ENCODE data around the gene ARHGAP26. TPM values are rescaled to one million over a fixed set of nuclear protein-coding genes. Genes with fewer than 3 reads are reported as not detected.

Gene ARHGAP26
- total and polyA plus RNA-seq, 4 experiments from 2014 or later: 2.0 to 22.7 (median 17.3) TPM

- intact Hi-C loops (cut with micrococcal nuclease): no loop called here
- Histone ChIP-seq H3K27ac (ENCODE audit: low read depth, low read length) (no peak overlapping the region), H3K4me3 (ENCODE audit: low read length in 2 of 2) (no peak overlapping the region), H3K36me3 (ENCODE audit: insufficient read depth, low read length) (no peaks in the 10 kb centered on the region), H3K4me1 (ENCODE audit: insufficient read depth, low read length) (peaks cover 13% of the 10 kb centered on the region), H3K27me3 (ENCODE audit: insufficient read depth, low read length) (no peaks in the 10 kb centered on the region), H3K9me3 (ENCODE audit: control insufficient read depth in 1 of 2, low read length in 2 of 2) (no peaks in the 10 kb centered on the region)
- Mint-ChIP-seq H3K9me3 (peaks cover 0 to 6% (median 0%) of the 10 kb centered on the region in 8 donors), H3K27me3 (no peaks in the 10 kb centered on the region), H3K4me3 (no peak overlapping the region), H3K36me3 (peaks cover 3 to 29% of the 10 kb centered on the region in 2 donors), H3K27ac (peak overlapping the region in 1 of 7 donors; percentile 29), H3K4me1 (peaks cover 5 to 34% (median 22%) of the 10 kb centered on the region in 4 donors)
- ChIA-PET POLR2A (ENCODE audit: partially characterized antibody) (interaction anchor here (1.5 kb wide), 1 partner anchor 11 kb away, joined by 3 read pairs; no protein-coding TSS in a partner anchor), CTCF (ENCODE audit: partially characterized antibody) (no interaction called here)
- DNase-seq: peak in 1 of 5 donors; percentile 11
Observed at GRCh38 chr5:143209881-143210395, 439.8 kb downstream of the ARHGAP26 start.

GRCh38 chr5:143210576-143210975 is 440.4 kb downstream of the ARHGAP26 start:
- intact Hi-C loops (cut with micrococcal nuclease): no loop called here

GRCh38 chr5:143212261-143212660 is 442.1 kb downstream of the ARHGAP26 start:
- Histone ChIP-seq H3K4me3 (ENCODE audit: low read length in 2 of 2) (no peak overlapping the region), H3K36me3 (ENCODE audit: insufficient read depth, low read length) (no peaks in the 10 kb centered on the region), H3K4me1 (ENCODE audit: insufficient read depth, low read length) (peaks cover 8% of the 10 kb centered on the region), H3K27me3 (ENCODE audit: insufficient read depth, low read length) (no peaks in the 10 kb centered on the region), H3K9me3 (ENCODE audit: control insufficient read depth in 1 of 2, low read length in 2 of 2) (no peaks in the 10 kb centered on the region), H3K27ac (ENCODE audit: low read depth, low read length) (no peak overlapping the region)
- H3K27me3 Mint-ChIP-seq: no peaks in the 10 kb centered on the region
- H3K36me3 Mint-ChIP-seq: peaks cover 8 to 34% of the 10 kb centered on the region in 2 donors
- peak overlapping the region in 1 of 7 donors; percentile 57 for H3K27ac Mint-ChIP-seq
- CTCF ChIA-PET (ENCODE audit: partially characterized antibody): no interaction called here
- H3K4me3 Mint-ChIP-seq: no peak overlapping the region
- DNase-seq: no peak
- intact Hi-C loops (cut with micrococcal nuclease): no loop called here
- H3K9me3 Mint-ChIP-seq: peaks cover 0 to 4% (median 0%) of the 10 kb centered on the region in 8 donors
- peaks cover 6 to 14% (median 12%) of the 10 kb centered on the region in 4 donors for H3K4me1 Mint-ChIP-seq
- POLR2A ChIA-PET (ENCODE audit: partially characterized antibody): no interaction called here

More at GRCh38 chr5:143210576-143210975, 440.4 kb downstream of the ARHGAP26 start:
- Histone ChIP-seq H3K27me3 (ENCODE audit: insufficient read depth, low read length) (no peaks in the 10 kb centered on the region), H3K4me1 (ENCODE audit: insufficient read depth, low read length) (peaks cover 13% of the 10 kb centered on the region), H3K9me3 (ENCODE audit: control insufficient read depth in 1 of 2, low read length in 2 of 2) (no peaks in the 10 kb centered on the region), H3K4me3 (ENCODE audit: low read length in 2 of 2) (no peak overlapping the region), H3K27ac (ENCODE audit: low read depth, low read length) (no peak overlapping the region), H3K36me3 (ENCODE audit: insufficient read depth, low read length) (no peaks in the 10 kb centered on the region)
- Mint-ChIP-seq H3K27me3 (no peaks in the 10 kb centered on the region), H3K36me3 (peaks cover 5 to 30% of the 10 kb centered on the region in 2 donors), H3K9me3 (peaks cover 0 to 6% (median 0%) of the 10 kb centered on the region in 8 donors), H3K27ac (no peak overlapping the region), H3K4me3 (no peak overlapping the region), H3K4me1 (peaks cover 5 to 30% (median 22%) of the 10 kb centered on the region in 4 donors)
- DNase-seq: no peak
- POLR2A ChIA-PET (ENCODE audit: partially characterized antibody): interaction anchor here (1.5 kb wide), 1 partner anchor 10 kb away, joined by 3 read pairs; no protein-coding TSS in a partner anchor
- CTCF ChIA-PET (ENCODE audit: partially characterized antibody): no interaction called here

- CTCF ChIA-PET (ENCODE audit: partially characterized antibody): no interaction called here
- no peaks in the 10 kb centered on the region for H3K27me3 Mint-ChIP-seq
- H3K27ac ChIP-seq (ENCODE audit: low read depth, low read length): no peak overlapping the region
Observed at GRCh38 chr5:143213231-143213850, 443.2 kb downstream of the ARHGAP26 start.

GRCh38 chr5:143213851-143214363 is 443.7 kb downstream of the ARHGAP26 start:
- Mint-ChIP-seq H3K36me3 (peaks cover 8 to 29% of the 10 kb centered on the region in 2 donors), H3K4me3 (peak overlapping the region in 2 of 8 donors; percentile 25 to 39), H3K4me1 (peaks cover 8 to 22% (median 19%) of the 10 kb centered on the region in 4 donors), H3K9me3 (peaks cover 0 to 5% (median 0%) of the 10 kb centered on the region in 8 donors), H3K27ac (peak overlapping the region in 5 of 7 donors; percentile 11 to 85 (median 63)), H3K27me3 (no peaks in the 10 kb centered on the region)
- ChIA-PET POLR2A (ENCODE audit: partially characterized antibody) (interaction anchor here (0.6 to 2.0 kb wide), 2 partner anchors 14 to 15 kb away, joined by 3 to 7 read pairs; no protein-coding TSS in a partner anchor), CTCF (ENCODE audit: partially characterized antibody) (no interaction called here)
- no peaks in the 10 kb centered on the region for H3K27me3 ChIP-seq (ENCODE audit: insufficient read depth, low read length)
- H3K36me3 ChIP-seq (ENCODE audit: insufficient read depth, low read length): no peaks in the 10 kb centered on the region
- no peak overlapping the region for H3K4me3 ChIP-seq (ENCODE audit: low read length in 2 of 2)
- H3K27ac ChIP-seq (ENCODE audit: low read depth, low read length): no peak overlapping the region
- no peaks in the 10 kb centered on the region for H3K9me3 ChIP-seq (ENCODE audit: control insufficient read depth in 1 of 2, low read length in 2 of 2)
- intact Hi-C loops (cut with micrococcal nuclease): no loop called here
- peaks cover 10% of the 10 kb centered on the region for H3K4me1 ChIP-seq (ENCODE audit: insufficient read depth, low read length)
- no peak for DNase-seq

More at GRCh38 chr5:143213231-143213850, 443.2 kb downstream of the ARHGAP26 start:
- H3K4me3 ChIP-seq (ENCODE audit: low read length in 2 of 2): no peak overlapping the region
- H3K36me3 ChIP-seq (ENCODE audit: insufficient read depth, low read length): no peaks in the 10 kb centered on the region
- no peaks in the 10 kb centered on the region for H3K27me3 ChIP-seq (ENCODE audit: insufficient read depth, low read length)
- Mint-ChIP-seq H3K4me3 (peak overlapping the region in 1 of 8 donors; percentile 39), H3K4me1 (peaks cover 8 to 17% (median 16%) of the 10 kb centered on the region in 4 donors), H3K9me3 (peaks cover 0 to 5% (median 0%) of the 10 kb centered on the region in 8 donors), H3K27ac (peak overlapping the region in 4 of 7 donors; percentile 48 to 85 (median 65)), H3K36me3 (peaks cover 8 to 29% of the 10 kb centered on the region in 2 donors)
- H3K9me3 ChIP-seq (ENCODE audit: control insufficient read depth in 1 of 2, low read length in 2 of 2): no peaks in the 10 kb centered on the region
- POLR2A ChIA-PET (ENCODE audit: partially characterized antibody): interaction anchor here (0.6 to 2.0 kb wide), 2 partner anchors 13 to 16 kb away, joined by 3 to 7 read pairs; no protein-coding TSS in a partner anchor
- intact Hi-C loops (cut with micrococcal nuclease): no loop called here
- peaks cover 10% of the 10 kb centered on the region for H3K4me1 ChIP-seq (ENCODE audit: insufficient read depth, low read length)
- no peak for DNase-seq

- Histone ChIP-seq H3K36me3 (ENCODE audit: insufficient read depth, low read length) (no peaks in the 10 kb centered on the region), H3K27ac (ENCODE audit: low read depth, low read length) (no peak overlapping the region), H3K27me3 (ENCODE audit: insufficient read depth, low read length) (no peaks in the 10 kb centered on the region), H3K4me3 (ENCODE audit: low read length in 2 of 2) (no peak overlapping the region), H3K9me3 (ENCODE audit: control insufficient read depth in 1 of 2, low read length in 2 of 2) (no peaks in the 10 kb centered on the region), H3K4me1 (ENCODE audit: insufficient read depth, low read length) (peaks cover 15% of the 10 kb centered on the region)
- peak in 1 of 5 donors; percentile 4 for DNase-seq
- no peak overlapping the region for H3K4me3 Mint-ChIP-seq
- no peaks in the 10 kb centered on the region for H3K27me3 Mint-ChIP-seq
- ChIA-PET CTCF (ENCODE audit: partially characterized antibody) (no interaction called here), POLR2A (ENCODE audit: partially characterized antibody) (interaction anchor here (2.0 kb wide), 1 partner anchor 15 kb away, joined by 7 read pairs; no protein-coding TSS in a partner anchor)
- H3K4me1 Mint-ChIP-seq: peaks cover 10 to 28% (median 21%) of the 10 kb centered on the region in 4 donors
- no peak overlapping the region for H3K27ac Mint-ChIP-seq
- peaks cover 0 to 1% (median 0%) of the 10 kb centered on the region in 8 donors for H3K9me3 Mint-ChIP-seq
- H3K36me3 Mint-ChIP-seq: peaks cover 8 to 29% of the 10 kb centered on the region in 2 donors
- intact Hi-C loops (cut with micrococcal nuclease): no loop called here
Observed at GRCh38 chr5:143214458-143214857, 444.3 kb downstream of the ARHGAP26 start.

- Mint-ChIP-seq H3K36me3 (peaks cover 8 to 28% of the 10 kb centered on the region in 2 donors), H3K9me3 (peaks cover 0 to 1% (median 0%) of the 10 kb centered on the region in 8 donors)
Observed at GRCh38 chr5:143214890-143215289, 444.7 kb downstream of the ARHGAP26 start.

More at GRCh38 chr5:143214890-143215289, 444.7 kb downstream of the ARHGAP26 start:
- Histone ChIP-seq H3K9me3 (ENCODE audit: control insufficient read depth in 1 of 2, low read length in 2 of 2) (no peaks in the 10 kb centered on the region), H3K4me1 (ENCODE audit: insufficient read depth, low read length) (peaks cover 19% of the 10 kb centered on the region), H3K36me3 (ENCODE audit: insufficient read depth, low read length) (no peaks in the 10 kb centered on the region), H3K27me3 (ENCODE audit: insufficient read depth, low read length) (no peaks in the 10 kb centered on the region), H3K27ac (ENCODE audit: low read depth, low read length) (no peak overlapping the region), H3K4me3 (ENCODE audit: low read length in 2 of 2) (no peak overlapping the region)
- intact Hi-C loops (cut with micrococcal nuclease): no loop called here
- peaks cover 10 to 29% (median 22%) of the 10 kb centered on the region in 4 donors for H3K4me1 Mint-ChIP-seq
- ChIA-PET CTCF (ENCODE audit: partially characterized antibody) (no interaction called here), POLR2A (ENCODE audit: partially characterized antibody) (no interaction called here)
- no peak overlapping the region for H3K4me3 Mint-ChIP-seq
- H3K27ac Mint-ChIP-seq: peak overlapping the region in 1 of 7 donors; percentile 19
- no peaks in the 10 kb centered on the region for H3K27me3 Mint-ChIP-seq
- no peak for DNase-seq
